CD4-positive, alpha-beta memory T cell (primary cell): ENCODE data around the gene ABTB2. TPM values are rescaled to one million over a fixed set of nuclear protein-coding genes. Genes with fewer than 3 reads are reported as not detected.

Experiments used
- CTCF ChIA-PET: fragments of 350-600 bp; sonication (Branson Sonifier 250); formaldehyde crosslinking; loops from one replicate; lab custom pipeline; 2021; ENCODE audit warnings: inconsistent platforms; ENCODE audit not compliant: partially characterized antibody; lab: Charles Lee
- POLR2A ChIA-PET: fragments of 350-600 bp; sonication (Branson Sonifier 250); formaldehyde crosslinking; loops from one replicate; lab custom pipeline; 2021; ENCODE audit not compliant: partially characterized antibody; lab: Charles Lee
- DNase-seq, 5 donors: peaks; one replicate each; pipeline versions ENCODE4 v3.0.0 to v3.0.0-alpha.2; 2020 to 2022; ENCODE audit warnings: mixed read lengths in 1 of 5
- H3K27ac ChIP-seq: one replicate; pipeline ENCODE4 v1.7.0; 2013; ENCODE audit warnings: low read depth, low read length
- H3K27me3 ChIP-seq: 2 replicates; pipeline ENCODE4 v1.7.0; 2013; ENCODE audit warnings: mild to moderate bottlenecking, low read length, moderate library complexity; ENCODE audit not compliant: insufficient read depth
- H3K36me3 ChIP-seq: 2 replicates; pipeline ENCODE4 v1.7.0; 2013; ENCODE audit warnings: mild to moderate bottlenecking, low read length, moderate library complexity; ENCODE audit not compliant: insufficient read depth
- H3K4me1 ChIP-seq: 2 replicates; pipeline ENCODE4 v1.7.0; 2013; ENCODE audit warnings: mild to moderate bottlenecking, low read length, moderate library complexity; ENCODE audit not compliant: insufficient read depth
- H3K4me3 ChIP-seq, 2 donors: one replicate each; pipeline ENCODE4 v1.7.0; 2013; ENCODE audit warnings: low read length in 2 of 2, mild to moderate bottlenecking in 1 of 2
- H3K9me3 ChIP-seq, 2 donors: one replicate each; pipeline ENCODE4 v1.7.0; 2013; ENCODE audit warnings: low read length in 2 of 2, control low read depth in 1 of 2; ENCODE audit not compliant: control insufficient read depth in 1 of 2
- H3K27ac Mint-ChIP-seq, 7 donors: one replicate each; pipeline ENCODE4 v1.8.0; 2020 to 2021; ENCODE audit warnings: mixed read lengths in 7 of 7, mild to moderate bottlenecking in 6 of 7, inconsistent platforms in 3 of 7, moderate library complexity in 3 of 7
- H3K27me3 Mint-ChIP-seq, 2 donors: one replicate each; pipeline ENCODE4 v1.8.0; 2020 to 2021; ENCODE audit warnings: mixed read lengths in 2 of 2
- H3K36me3 Mint-ChIP-seq, 2 donors: one replicate each; pipeline ENCODE4 v1.8.0; 2020 to 2021; ENCODE audit warnings: mixed read lengths in 2 of 2, inconsistent platforms in 1 of 2, mild to moderate bottlenecking in 1 of 2
- H3K4me1 Mint-ChIP-seq, 4 donors: one replicate each; pipeline ENCODE4 v1.8.0; 2020 to 2021; ENCODE audit warnings: mixed read lengths in 4 of 4, mild to moderate bottlenecking in 1 of 4
- H3K4me3 Mint-ChIP-seq, 8 donors: one replicate each; pipeline ENCODE4 v1.8.0; 2020 to 2021; ENCODE audit warnings: mixed read lengths in 8 of 8, mild to moderate bottlenecking in 7 of 8, moderate library complexity in 6 of 8, inconsistent platforms in 3 of 8
- H3K9me3 Mint-ChIP-seq, 8 donors: one replicate each; pipeline ENCODE4 v1.8.0; 2020 to 2021; ENCODE audit warnings: mixed read lengths in 8 of 8, mild to moderate bottlenecking in 5 of 8, inconsistent platforms in 3 of 8, moderate library complexity in 1 of 8
- intact Hi-C: fragments of 100-400 bp; cut with micrococcal nuclease; formaldehyde crosslinking; loops from one replicate; pipeline ENCODE4 v1.15.1; 2023
- polyA plus RNA-seq, 2 donors: library from polyadenylated mRNA; unstranded; fragments of 300-500 nt; fragmentation: Illumina TruSeq; gene quantifications; one replicate each; pipeline ENCODE4 v1.2.3, GENCODE V29; 2021
- total RNA-seq, 2 experiments: library from RNA; stranded (reverse); gene quantifications; one replicate each; pipeline ENCODE4 v1.2.3, GENCODE V29; 2021

Gene ABTB2
- total and polyA plus RNA-seq, 4 experiments from 2014 or later, result 0.35 to 0.39 TPM; not detected in 2

- no peak overlapping the region for H3K27ac Mint-ChIP-seq
- Histone ChIP-seq H3K9me3 (no peaks in the 10 kb centered on the region), H3K27ac (no peak overlapping the region), H3K4me3 (no peak overlapping the region), H3K4me1 (no peaks in the 10 kb centered on the region), H3K36me3 (no peaks in the 10 kb centered on the region), H3K27me3 (no peaks in the 10 kb centered on the region)
- peaks cover 0 to 2% of the 10 kb centered on the region in 2 donors for H3K27me3 Mint-ChIP-seq
- no peaks in the 10 kb centered on the region for H3K4me1 Mint-ChIP-seq
- H3K4me3 Mint-ChIP-seq, result no peak overlapping the region
- intact Hi-C loops, result no loop called here
- ChIA-PET POLR2A (no interaction called here), CTCF (no interaction called here)
- H3K36me3 Mint-ChIP-seq, result no peaks in the 10 kb centered on the region
- DNase-seq, result no peak
- no peaks in the 10 kb centered on the region for H3K9me3 Mint-ChIP-seq
Measured at GRCh38 chr11:34273099-34273498, 84.7 kb downstream of the ABTB2 start.

- Histone ChIP-seq H3K27me3 (no peaks in the 10 kb centered on the region), H3K4me1 (no peaks in the 10 kb centered on the region), H3K27ac (no peak overlapping the region), H3K36me3 (no peaks in the 10 kb centered on the region), H3K4me3 (no peak overlapping the region), H3K9me3 (no peaks in the 10 kb centered on the region)
- Mint-ChIP-seq H3K9me3 (no peaks in the 10 kb centered on the region), H3K36me3 (no peaks in the 10 kb centered on the region), H3K27ac (no peak overlapping the region), H3K27me3 (peaks cover 0 to 2% of the 10 kb centered on the region in 2 donors), H3K4me1 (no peaks in the 10 kb centered on the region), H3K4me3 (no peak overlapping the region)
- POLR2A ChIA-PET, result no interaction called here
- no peak for DNase-seq
- intact Hi-C loops, result no loop called here
- CTCF ChIA-PET, result interaction anchor here (1.1 kb wide), 1 partner anchor 9 kb away, joined by 4 read pairs; no protein-coding TSS in a partner anchor
Measured at GRCh38 chr11:34271727-34272126, 86.1 kb downstream of the ABTB2 start.

GRCh38 chr11:34270711-34271110 lies 87.1 kb downstream of the ABTB2 start:
- no peaks in the 10 kb centered on the region for H3K36me3 ChIP-seq

GRCh38 chr11:34269694-34270245 lies 88.0 kb downstream of the ABTB2 start:
- Histone ChIP-seq H3K36me3 (no peaks in the 10 kb centered on the region), H3K27me3 (no peaks in the 10 kb centered on the region), H3K4me3 (no peak overlapping the region), H3K27ac (no peak overlapping the region), H3K9me3 (no peaks in the 10 kb centered on the region), H3K4me1 (no peaks in the 10 kb centered on the region)
- DNase-seq, result no peak
- peaks cover 0 to 4% of the 10 kb centered on the region in 2 donors for H3K27me3 Mint-ChIP-seq
- H3K4me3 Mint-ChIP-seq, result no peak overlapping the region
- no peaks in the 10 kb centered on the region for H3K9me3 Mint-ChIP-seq
- ChIA-PET CTCF (no interaction called here), POLR2A (no interaction called here)
- H3K4me1 Mint-ChIP-seq, result peaks cover 0 to 5% (median 3%) of the 10 kb centered on the region in 4 donors
- no peaks in the 10 kb centered on the region for H3K36me3 Mint-ChIP-seq
- intact Hi-C loops, result no loop called here
- H3K27ac Mint-ChIP-seq, result peak overlapping the region in 1 of 7 donors; percentile 52

More at GRCh38 chr11:34270711-34271110, 87.1 kb downstream of the ABTB2 start:
- no peaks in the 10 kb centered on the region for H3K36me3 Mint-ChIP-seq
- peaks cover 0 to 4% of the 10 kb centered on the region in 2 donors for H3K27me3 Mint-ChIP-seq
- Histone ChIP-seq H3K9me3 (no peaks in the 10 kb centered on the region), H3K27ac (no peak overlapping the region), H3K4me3 (no peak overlapping the region), H3K4me1 (no peaks in the 10 kb centered on the region), H3K27me3 (no peaks in the 10 kb centered on the region)
- ChIA-PET CTCF (interaction anchor here (1.1 kb wide), 1 partner anchor 10 kb away, joined by 4 read pairs; no protein-coding TSS in a partner anchor), POLR2A (no interaction called here)
- H3K4me3 Mint-ChIP-seq, result no peak overlapping the region
- DNase-seq, result no peak
- H3K27ac Mint-ChIP-seq, result no peak overlapping the region
- intact Hi-C loops, result no loop called here
- H3K4me1 Mint-ChIP-seq, result peaks cover 0 to 5% (median 3%) of the 10 kb centered on the region in 4 donors
- H3K9me3 Mint-ChIP-seq, result no peaks in the 10 kb centered on the region

GRCh38 chr11:34268906-34269430 lies 88.8 kb downstream of the ABTB2 start:
- Mint-ChIP-seq H3K36me3 (no peaks in the 10 kb centered on the region), H3K9me3 (no peaks in the 10 kb centered on the region), H3K27me3 (peaks cover 0 to 4% of the 10 kb centered on the region in 2 donors), H3K4me1 (peaks cover 0 to 5% (median 3%) of the 10 kb centered on the region in 4 donors), H3K4me3 (no peak overlapping the region), H3K27ac (no peak overlapping the region)
- Histone ChIP-seq H3K36me3 (no peaks in the 10 kb centered on the region), H3K9me3 (no peaks in the 10 kb centered on the region), H3K27ac (no peak overlapping the region), H3K4me3 (no peak overlapping the region), H3K4me1 (no peaks in the 10 kb centered on the region), H3K27me3 (no peaks in the 10 kb centered on the region)
- ChIA-PET CTCF (no interaction called here), POLR2A (interaction anchor here (0.6 to 1.2 kb wide), 2 partner anchors 18 to 20 kb away, joined by 3 read pairs; no protein-coding TSS in a partner anchor)
- no peak for DNase-seq
- intact Hi-C loops, result no loop called here

GRCh38 chr11:34267417-34267816 lies 90.4 kb downstream of the ABTB2 start:
- Mint-ChIP-seq H3K27ac (peak overlapping the region in 1 of 7 donors; percentile 22), H3K9me3 (no peaks in the 10 kb centered on the region), H3K36me3 (no peaks in the 10 kb centered on the region), H3K27me3 (peaks cover 1 to 4% of the 10 kb centered on the region in 2 donors), H3K4me3 (no peak overlapping the region), H3K4me1 (peaks cover 0 to 5% (median 3%) of the 10 kb centered on the region in 4 donors)
- H3K4me3 ChIP-seq, result no peak overlapping the region
- H3K36me3 ChIP-seq, result no peaks in the 10 kb centered on the region
- CTCF ChIA-PET, result no interaction called here
- no peaks in the 10 kb centered on the region for H3K4me1 ChIP-seq
- POLR2A ChIA-PET, result no interaction called here
- H3K27ac ChIP-seq, result no peak overlapping the region
- DNase-seq, result no peak
- H3K27me3 ChIP-seq, result no peaks in the 10 kb centered on the region
- H3K9me3 ChIP-seq, result no peaks in the 10 kb centered on the region
- intact Hi-C loops, result no loop called here

GRCh38 chr11:34267013-34267412 lies 90.8 kb downstream of the ABTB2 start:
- H3K36me3 ChIP-seq, result no peaks in the 10 kb centered on the region
- no peak for DNase-seq
- H3K4me1 Mint-ChIP-seq, result peaks cover 0 to 5% (median 3%) of the 10 kb centered on the region in 4 donors
- H3K9me3 Mint-ChIP-seq, result no peaks in the 10 kb centered on the region
- H3K4me3 Mint-ChIP-seq, result no peak overlapping the region
- H3K27me3 ChIP-seq, result no peaks in the 10 kb centered on the region
- no peaks in the 10 kb centered on the region for H3K9me3 ChIP-seq
- no peak overlapping the region for H3K27ac ChIP-seq
- intact Hi-C loops, result no loop called here
- no peak overlapping the region for H3K4me3 ChIP-seq
- ChIA-PET CTCF (no interaction called here), POLR2A (no interaction called here)
- peak overlapping the region in 1 of 7 donors; percentile 22 for H3K27ac Mint-ChIP-seq
- no peaks in the 10 kb centered on the region for H3K36me3 Mint-ChIP-seq
- H3K4me1 ChIP-seq, result no peaks in the 10 kb centered on the region
- peaks cover 1 to 4% of the 10 kb centered on the region in 2 donors for H3K27me3 Mint-ChIP-seq
